ENCODE measurements around the gene TMEM204.

Gene TMEM204

DNA sequence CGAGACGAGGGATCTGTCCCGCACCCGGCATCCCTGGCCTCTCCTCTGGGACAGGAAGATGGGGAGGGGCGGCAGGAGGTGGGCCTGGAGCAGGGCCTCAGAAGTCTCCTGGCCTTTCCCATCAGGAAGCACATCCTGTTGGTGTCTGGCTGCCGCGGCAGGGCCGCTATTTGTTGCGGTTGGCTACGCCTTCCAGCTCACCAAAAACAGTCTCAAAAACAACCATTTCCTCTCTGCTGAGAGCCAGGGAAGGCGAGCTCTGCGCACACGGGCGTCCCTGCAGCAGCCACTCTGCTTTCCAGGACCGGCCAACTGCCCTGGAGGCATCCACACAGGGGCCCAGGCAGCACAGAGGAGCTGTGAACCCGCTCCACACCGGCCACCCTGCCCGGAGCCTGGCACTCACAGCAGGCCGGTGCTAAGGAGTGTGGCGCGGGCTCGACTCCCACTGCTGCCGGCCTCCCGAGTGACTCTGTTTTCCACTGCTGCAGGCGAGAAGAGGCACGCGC lies at the start of gene TMEM204:
TMEM204 (plus strand) TSS at position 224 of the 509 bp plus-strand sequence. CDS start 610 bp downstream, outside the sequence.
- no peak for DNase-seq

DNA sequence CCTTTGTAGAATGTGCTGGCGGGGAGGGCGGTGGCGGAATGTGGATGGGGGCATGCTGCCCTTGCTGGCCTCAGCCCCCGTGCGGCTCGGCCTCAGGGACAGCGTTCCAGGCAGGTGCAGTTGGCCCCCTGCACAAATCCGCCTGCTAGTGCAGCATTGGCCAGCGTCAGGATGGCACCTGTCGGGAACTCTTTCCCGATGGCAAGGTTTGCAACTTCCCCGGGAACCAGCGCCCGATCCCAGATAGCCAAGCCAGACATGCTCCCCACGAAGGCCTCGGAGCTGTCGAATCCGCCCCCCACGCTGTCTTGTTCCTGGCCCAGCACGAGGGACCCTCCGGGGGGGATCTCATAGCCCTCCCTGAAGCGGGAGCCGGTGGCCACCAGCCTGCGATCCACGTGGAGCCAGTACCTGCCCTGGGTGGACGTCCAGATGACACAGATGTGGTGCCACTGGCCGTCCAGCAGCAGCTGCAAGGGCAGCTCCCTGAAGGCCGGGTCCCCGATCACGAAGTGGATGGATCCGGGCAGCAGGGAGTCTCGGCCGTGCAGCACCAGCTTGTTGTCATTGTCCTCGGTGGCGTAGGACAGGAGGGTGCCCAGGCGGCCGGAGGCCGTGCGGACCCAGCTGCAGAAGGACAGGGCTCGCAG lies 47.5 kb upstream of the TMEM204 start:
- no peak for DNase-seq

DNA sequence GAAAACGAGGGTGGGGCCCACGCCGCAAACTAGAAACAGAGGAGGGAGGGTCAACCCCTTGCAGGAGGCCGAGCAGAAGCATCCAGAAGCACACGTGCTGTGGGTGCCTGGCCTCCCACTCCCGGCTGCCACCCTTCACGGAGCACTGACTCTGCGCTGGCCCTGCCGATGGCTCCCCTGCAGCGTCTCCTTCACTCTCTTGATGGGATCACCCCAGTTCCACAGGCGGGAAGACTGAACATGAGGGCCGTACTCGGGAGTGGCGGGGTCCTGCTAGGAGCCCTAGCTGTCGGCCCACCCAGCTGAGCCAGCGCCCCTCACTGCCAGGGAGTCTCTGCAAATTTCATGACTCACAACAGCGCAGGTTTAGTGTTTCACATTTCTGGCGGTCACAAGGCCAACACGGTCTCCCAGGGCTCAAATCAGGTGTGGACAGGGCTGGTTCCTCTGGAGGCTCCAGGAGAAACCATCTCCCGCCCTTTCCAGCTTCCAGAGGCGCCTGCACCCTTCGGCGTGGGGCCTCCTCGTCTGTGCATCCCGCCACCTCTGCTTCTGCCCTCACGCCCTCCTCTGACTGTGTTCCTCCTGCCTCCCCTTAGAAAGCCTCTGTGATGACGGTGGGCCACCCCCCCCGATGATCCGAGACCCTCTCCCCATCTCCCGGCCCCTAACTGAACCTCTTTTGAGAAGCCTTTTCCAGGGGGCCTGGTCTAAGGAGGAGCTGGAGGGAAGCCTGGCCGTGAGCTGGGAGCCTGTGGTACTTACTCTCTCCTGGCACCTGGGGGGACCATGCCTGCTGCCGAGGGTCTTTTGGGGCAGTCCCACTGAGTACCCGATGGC lies 46.7 kb upstream of the TMEM204 start:
- DNase-seq, result no peak

DNA sequence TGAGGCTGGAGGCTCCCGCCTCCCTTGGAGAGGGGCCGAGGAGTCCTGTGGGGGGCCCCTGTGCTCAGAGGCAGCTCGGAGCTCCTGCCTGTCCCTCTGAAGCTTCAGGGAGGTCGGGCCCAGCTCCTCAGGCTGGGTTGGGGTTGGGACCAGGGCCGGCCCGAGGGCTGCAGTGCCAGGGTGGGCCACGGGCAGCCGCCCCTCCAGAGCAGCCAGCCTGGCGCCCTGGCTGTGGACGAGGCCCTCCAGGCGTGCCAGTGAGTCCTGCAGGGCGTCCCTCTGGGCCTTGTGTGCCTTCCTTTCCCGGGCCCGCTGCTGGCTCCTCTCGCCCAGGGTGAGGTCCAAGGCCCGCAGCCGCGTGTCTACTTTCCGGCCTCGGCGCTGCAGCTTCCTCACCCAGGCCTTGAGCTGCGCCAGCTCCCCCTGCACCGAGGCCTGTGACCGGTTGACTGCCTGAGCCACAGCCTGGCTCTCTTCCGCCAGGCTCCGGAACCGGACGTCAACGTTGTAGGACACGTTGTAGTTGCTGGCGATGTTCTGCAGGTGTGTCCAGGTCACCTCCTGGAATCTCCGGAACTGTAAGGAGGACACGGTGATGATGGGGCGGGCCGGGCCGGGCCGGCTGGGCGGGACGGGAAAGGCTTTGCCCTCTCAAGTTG lies 45.9 kb upstream of the TMEM204 start:
- DNase-seq, result no peak

DNA sequence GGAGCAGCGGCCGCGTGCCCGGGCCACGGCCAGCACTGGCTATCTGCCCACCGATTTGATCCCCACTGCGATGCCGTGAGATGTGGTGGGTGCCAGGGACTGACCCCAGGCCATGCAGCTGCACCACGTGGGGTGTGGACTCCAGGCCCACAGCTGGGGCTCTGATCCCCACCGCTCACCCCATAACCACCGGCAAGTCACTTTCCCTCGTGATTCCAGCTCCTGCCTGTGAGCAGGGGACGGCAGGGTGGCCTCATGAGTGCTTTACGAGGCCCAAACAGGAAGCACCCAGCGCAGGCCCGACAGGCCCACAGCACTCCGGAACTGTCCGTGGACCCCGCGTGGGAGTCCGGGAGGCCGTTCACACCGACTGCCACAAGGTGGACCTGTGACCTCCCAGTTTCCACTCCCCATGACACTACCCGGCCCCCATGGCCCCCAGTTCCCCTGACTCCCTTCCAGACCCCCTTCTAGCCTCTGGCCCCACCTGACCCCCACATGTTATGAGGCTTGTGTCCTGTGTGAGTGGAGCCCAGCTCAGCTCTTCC lies 45.3 kb upstream of the TMEM204 start:
- no peak for DNase-seq

DNA sequence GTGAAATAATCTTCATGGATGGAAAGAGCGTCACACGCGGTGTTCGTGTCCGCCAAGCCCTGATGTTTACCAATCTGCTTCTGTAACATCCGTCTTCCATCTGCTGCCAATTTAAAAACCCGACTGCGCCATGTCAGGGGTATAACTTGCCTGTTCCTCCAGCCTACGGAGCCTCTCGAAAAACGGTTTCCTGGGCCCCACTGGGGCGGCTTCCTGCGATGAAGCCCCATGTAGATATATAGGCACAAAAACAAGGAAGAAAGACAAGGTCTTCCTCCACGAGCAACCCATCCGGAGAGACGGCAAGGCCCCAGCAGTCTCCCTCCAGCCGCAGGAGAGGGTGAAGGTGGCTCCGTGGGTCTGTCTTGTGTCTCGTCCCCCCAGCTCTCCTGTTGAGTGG lies 44.8 kb upstream of the TMEM204 start, which contains the start of gene PTX4:
PTX4 (minus strand) TSS at position 326 of the 400 bp plus-strand sequence; CDS start at position 291, 35 bp downstream.
- no peak for DNase-seq

DNA sequence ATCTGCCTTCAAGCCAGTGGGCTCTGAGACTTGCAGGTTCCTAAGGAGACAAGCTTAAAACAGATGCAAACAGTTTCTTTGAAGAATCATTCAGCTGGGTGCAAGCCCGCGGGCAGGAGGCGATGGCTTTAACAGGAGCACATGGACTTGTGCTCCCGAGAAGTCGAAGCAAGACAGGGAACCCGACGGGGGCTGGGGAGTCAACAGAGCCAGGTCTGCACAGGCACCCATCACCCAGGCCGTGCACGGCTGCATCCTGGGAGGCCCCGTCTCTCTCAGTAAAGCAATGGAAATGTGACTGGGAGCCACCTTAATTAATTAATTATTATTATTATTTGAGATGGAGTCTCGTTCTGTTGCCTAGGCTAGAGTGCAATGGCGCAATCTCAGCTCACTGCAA lies 44.4 kb upstream of the TMEM204 start:
- DNase-seq, result no peak

DNA sequence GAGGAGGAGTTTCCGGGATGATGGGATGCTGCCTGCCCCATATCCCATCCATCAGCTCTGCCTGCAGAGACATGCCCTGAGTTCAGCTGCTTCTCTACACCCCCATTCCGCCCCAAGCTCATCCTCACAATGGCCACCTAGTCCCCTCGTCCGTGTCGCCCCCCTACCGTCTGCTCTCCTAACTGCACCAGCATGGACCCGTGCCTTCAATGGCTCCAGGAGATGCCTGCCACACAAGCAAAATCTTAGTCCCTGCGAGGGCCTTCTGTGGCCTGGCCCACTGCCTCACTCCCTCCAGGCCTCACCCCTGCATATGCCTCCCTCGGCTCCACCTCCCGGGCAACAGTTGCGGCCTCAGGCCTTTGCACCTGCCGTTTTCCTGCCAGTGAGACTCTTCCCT lies 42.1 kb upstream of the TMEM204 start:
- no peak for DNase-seq

DNA sequence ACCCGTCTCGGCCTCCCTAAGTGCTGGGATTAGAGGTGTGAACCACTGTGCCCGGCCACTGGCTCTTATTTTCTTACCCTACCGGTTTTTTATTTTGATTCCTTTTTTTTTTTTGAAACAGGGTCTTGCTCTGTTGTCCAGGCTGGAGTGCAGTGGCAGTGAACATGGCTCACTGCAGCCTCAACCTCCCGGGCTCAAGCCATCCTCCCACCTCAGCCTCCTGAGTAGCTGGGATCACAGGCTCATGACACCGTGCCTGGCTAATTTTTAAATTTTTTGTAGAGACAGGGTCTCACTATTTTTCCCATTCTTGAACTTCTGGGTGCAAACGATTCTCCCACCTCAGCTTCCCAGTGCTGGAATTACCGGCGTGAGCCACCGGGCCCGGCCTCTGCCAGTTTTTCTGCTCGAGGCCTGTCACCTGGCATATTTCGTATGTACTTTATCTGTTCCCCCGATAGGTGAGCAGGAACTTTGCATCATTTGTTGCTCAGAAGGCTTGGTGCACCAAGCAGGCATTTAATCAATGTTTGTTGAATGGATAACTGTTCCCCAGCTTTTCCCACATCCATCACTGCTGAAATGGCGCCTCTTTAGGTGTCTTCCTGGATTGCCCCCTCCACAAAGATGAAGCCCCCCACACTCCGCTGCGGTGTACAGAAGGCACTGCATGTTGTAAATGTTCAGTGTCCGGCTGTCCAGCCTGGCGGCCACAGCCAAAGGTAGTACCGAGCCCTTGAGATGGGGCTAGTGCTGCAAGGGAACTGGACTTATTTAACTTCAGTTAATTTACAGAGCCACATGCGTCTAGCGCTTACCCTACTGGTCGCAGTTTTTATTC lies 41.2 kb upstream of the TMEM204 start:
- DNase-seq, result no peak

DNA sequence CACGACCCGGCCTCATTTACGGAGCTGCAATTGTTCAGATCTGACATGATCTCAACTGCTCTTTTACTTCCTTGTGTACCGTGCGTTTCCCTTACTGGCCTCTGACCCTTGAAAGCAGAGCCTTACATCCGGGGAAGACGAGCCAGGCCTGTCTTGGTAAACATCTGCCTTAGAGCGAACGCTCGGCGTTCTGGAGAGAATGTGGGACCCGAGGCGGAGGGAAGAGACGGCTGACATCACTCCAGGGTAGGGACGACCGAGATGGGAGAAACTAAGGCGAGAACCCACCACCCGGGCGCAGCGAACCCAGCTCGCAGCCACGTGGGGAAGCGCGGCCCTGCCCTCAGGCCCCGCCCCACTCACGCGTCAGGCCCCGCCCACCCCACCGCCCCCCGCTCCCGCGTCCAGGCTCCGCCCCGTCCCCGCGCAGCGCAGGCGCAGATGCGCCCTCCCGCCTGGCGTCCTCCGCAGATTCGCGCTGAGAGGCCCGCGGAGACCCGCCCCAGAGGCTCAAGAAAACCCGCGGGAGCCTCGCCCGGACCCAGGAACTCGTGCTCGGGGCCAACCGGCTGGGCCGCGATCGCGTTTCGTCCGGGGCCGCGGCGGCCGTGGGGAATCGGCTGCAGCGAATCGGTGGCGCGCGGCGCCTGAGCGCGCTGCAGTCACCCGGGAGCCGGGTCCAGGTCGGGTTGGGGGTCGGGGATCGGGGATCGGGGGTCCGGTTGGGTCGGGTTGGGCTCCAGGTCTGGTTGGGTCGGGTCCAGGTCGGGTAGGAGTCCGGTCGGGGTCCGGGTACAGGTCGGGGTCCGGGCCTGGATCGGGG lies 40.3 kb upstream of the TMEM204 start, which contains the start of gene TELO2:
TELO2 (plus strand) TSS at position 438 of the 823 bp plus-strand sequence. CDS start 922 bp downstream, outside the sequence.
- peak; percentile 25 for DNase-seq

DNA sequence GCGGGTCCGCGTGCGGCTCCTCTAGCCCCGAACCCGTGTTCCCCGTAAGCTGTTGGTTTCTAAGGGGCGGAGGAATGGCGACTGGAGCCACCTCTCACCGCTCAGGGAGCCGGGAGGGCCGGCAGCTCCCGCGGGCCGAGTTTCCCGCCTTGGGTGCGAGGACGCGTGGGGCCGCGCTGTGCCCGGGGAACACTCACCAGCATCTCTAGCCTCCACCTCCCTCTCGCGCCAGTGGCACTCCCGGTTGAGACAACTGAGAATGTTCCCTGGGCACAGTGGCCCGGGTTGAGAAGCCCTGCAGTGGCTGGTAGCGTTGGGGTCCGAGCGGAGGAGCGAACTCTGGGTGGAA lies 39.7 kb upstream of the TMEM204 start:
- no peak for DNase-seq

DNA sequence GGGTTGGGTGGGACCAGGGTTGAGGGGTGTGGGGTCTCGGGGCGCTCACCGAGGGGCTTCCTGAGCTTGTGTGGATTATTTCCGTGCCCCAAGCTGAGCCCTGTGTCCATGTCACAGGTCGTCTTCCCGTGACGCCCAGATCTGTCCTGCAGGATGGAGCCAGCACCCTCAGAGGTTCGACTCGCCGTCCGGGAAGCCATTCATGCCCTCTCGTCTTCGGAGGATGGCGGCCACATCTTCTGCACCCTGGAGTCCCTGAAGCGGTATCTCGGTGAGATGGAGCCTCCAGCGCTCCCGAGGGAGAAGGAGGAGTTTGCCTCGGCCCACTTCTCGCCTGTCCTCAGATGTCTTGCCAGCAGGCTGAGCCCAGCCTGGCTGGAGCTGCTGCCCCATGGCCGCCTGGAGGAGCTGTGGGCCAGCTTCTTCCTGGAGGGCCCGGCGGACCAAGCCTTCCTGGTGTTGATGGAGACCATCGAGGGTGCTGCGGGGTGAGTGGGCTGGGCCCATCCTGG lies 39.3 kb upstream of the TMEM204 start:
- no peak for DNase-seq

DNA sequence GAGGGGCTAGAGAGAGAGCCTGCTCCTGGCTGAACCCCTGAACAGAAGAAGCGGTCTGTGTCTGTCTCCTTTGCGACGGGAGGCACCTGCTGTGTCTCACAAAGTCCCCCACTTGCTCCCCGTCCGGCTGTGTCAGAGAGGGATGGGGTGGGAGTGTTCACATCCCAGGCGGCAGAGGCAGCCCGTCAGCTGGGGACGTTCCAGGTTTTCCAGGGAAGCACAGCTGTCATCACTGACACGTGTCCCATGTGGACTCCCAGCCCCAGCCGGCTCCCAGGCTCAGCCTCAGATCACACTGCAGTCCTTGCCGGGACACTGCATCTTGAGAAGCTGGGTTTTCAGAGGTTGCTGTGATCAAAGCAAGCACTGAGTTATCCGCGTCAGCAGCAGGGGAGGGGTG lies 38.8 kb upstream of the TMEM204 start:
- DNase-seq, result no peak

DNA sequence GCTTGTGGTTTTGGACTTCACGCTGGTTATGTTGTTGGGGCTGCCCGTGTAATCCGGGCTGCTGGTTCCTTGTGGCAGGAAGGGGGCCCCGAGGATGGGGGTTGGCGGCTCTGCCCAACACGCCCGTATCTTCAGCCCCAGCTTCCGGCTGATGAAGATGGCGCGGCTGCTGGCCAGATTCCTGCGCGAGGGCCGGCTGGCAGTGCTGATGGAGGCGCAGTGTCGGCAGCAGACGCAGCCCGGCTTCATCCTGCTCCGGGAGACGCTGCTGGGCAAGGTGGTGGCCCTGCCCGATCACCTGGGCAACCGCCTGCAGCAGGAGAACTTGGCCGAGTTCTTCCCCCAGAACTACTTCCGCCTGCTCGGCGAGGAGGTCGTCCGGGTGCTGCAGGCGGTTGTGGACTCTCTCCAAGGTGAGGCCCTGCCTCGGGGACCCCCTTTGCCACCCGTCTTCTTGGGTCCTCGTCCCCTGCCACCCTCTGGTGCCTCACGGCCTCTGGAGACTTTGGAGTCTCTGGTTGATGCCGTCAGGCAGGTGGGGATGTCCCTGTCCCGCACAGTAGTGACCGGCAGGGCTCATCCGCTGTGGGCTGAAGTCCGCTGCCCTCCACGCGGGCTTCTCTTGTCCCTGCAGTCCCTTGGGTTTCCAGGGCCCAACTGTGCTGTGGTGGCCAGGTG lies 38.1 kb upstream of the TMEM204 start:
- DNase-seq, result no peak

DNA sequence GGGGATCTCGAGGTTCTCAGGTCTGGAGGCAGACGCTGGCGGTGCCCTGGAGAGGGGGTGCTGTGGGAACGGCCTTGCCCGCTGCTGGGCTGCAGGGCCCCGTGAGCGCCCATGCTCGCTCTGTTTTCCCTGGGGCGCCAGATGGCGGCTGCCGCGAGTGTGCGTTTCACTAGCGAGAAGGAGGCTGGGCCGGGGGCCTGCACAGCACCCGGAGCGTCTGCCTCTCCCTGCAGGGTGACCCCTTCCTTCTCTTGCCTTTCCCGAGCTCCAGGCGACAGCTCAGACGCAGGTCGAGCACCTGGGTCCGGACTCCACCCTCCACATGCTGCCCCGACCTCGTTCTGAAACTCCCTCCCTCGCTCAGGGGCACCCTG lies 37.6 kb upstream of the TMEM204 start:
- DNase-seq, result no peak

DNA sequence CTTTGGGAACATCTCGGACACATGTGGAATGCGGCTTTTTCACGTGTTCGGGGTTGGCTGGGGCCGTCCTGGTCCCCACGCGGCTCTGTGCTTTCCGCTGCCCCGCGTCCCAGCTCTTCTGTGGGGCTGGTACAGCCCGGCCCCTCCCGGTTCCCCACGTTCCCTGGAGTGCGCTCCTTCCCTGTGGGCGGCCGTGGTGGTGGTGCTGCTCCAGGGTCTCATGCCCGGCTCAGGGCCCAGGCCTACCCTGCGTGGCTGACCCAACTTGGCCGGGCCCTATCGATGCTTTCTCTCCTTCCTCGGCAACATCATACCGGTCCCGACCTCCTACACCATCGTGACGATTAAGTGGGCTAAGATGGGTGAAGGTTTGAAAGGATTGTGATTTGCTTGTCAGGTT lies 37.0 kb upstream of the TMEM204 start:
- no peak for DNase-seq

DNA sequence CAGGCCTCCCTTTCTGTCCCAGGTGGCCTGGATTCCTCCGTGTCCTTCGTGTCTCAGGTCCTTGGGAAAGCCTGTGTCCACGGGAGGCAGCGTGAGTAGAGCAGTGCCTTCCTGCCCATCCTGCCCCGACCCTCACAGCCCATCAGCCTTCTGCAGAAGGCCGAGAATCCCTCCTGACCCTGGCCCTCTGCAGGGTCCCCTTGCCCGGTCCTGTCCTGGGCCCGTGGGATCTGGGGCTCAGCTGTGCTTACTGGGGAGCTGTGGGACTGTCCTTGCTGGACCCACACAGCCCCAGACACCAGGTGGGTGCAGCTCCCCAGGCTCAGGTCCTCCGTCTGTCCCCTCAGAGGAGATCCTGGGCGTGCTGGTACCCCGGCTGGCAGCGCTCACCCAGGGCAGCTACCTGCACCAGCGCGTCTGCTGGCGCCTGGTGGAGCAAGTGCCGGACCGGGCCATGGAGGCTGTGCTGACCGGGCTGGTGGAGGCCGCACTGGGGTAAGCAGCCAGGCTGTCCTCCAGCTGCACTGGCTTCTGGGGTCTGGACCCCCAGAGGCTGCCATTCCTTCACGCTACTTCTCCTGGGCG lies 36.4 kb upstream of the TMEM204 start:
- no peak for DNase-seq

DNA sequence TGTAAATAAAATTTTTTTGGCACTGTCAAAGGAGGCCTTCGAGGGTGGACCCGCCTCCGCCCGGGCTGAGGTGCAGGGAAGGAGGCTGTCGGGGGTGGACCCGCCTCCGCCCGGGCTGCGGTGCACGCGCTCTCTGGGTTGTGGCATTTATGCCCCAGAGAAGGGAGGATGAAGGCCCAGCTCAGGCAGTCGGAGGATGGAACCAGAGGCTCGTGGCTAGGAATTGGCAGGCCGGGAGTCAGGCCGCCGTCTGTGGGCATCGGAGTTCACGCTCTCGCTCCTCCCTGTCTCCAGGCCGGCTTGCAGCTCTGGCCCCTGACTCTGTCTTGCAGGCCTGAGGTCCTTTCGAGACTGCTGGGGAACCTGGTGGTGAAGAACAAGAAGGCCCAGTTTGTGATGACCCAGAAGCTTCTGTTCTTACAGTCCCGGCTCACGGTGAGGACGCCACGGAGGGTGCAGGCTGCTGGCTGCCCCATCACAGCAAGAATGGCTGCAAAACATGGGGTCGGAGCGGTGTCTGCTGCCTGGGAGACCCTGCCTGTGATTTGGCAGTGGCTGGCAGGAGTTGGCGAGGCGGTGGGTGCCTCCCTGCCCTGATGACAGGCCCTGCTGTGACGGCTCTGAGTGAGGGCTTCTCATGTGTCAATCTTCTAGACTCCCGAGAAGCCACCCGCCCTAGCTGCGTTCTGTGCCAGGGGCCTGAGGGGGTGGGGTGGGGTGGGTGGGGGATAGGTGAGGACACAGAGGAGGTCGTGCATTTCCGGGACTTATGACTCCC lies 34.4 kb upstream of the TMEM204 start:
- no peak for DNase-seq

DNA sequence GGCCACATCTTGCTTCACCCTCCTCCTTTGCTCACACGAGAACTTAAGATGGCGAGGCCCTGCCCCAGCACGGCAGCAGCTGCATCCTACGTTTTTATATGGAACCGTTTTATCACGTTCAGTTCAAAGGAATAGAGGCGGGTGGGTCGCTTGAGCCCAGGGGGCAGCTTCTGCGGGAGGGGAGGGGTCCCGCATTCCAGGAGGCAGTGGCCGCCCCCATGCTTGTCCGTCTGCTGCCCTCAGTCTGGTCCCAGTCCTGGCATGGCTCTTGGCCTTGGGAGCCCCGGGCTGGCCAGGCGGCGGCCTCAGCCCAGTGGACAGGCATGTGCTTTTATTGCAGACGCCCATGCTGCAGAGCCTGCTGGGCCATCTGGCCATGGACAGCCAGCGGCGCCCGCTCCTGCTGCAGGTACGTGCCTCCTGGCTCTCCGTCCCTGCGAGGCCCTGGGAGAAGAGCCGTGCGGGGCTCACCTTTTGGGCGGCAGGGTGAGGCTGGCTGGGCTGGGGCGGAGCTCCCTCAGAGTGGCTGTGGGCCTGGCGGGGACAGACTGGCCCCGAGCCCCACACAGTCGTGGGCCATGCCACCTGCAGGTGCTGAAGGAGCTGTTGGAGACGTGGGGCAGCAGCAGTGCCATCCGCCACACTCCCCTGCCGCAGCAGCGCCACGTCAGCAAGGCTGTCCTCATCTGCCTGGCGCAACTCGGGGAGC lies 33.6 kb upstream of the TMEM204 start:
- no peak for DNase-seq
